COLO668 (cell line): ENCODE results near the gene INMT.
"Not testable (repeated sequence)": the region's sequence is repeated elsewhere in the genome, so short reads cannot be mapped to it uniquely, and the experiment has no call there.

Source experiments
- DNase-seq: peaks from one replicate; lab custom pipeline; 2025; ENCODE audit not compliant: unreplicated experiment; lab: John Stamatoyannopoulos, UW

The INMT gene

GRCh38 chr7:30751696-30752273 is at the start of gene INMT:
INMT (plus strand) TSS chr7:30752135; CDS start chr7:30752151, 16 bp downstream.
- DNase-seq, result no peak

- no peak for DNase-seq
Measured at GRCh38 chr7:30702200-30702599, 49.7 kb upstream of the INMT start.

- no peak for DNase-seq
Measured at GRCh38 chr7:30703756-30704155, 48.2 kb upstream of the INMT start.

- DNase-seq, result no peak
Measured at GRCh38 chr7:30705008-30705407, 46.9 kb upstream of the INMT start.

- no peak for DNase-seq
Measured at GRCh38 chr7:30705596-30705995, 46.3 kb upstream of the INMT start.

GRCh38 chr7:30706316-30706715 is 45.6 kb upstream of the INMT start:
- DNase-seq, result no peak

GRCh38 chr7:30706908-30707307 is 45.0 kb upstream of the INMT start:
- DNase-seq, result no peak

- no peak for DNase-seq
Measured at GRCh38 chr7:30707391-30708357, 44.3 kb upstream of the INMT start.

GRCh38 chr7:30708412-30708811 is 43.5 kb upstream of the INMT start:
- DNase-seq, result no peak

- DNase-seq, result no peak
Measured at GRCh38 chr7:30708983-30709382, 43.0 kb upstream of the INMT start.

GRCh38 chr7:30709549-30709948 is 42.4 kb upstream of the INMT start:
- no peak for DNase-seq

GRCh38 chr7:30710669-30711068 is 41.3 kb upstream of the INMT start:
- DNase-seq, result no peak

- no peak for DNase-seq
Measured at GRCh38 chr7:30713392-30713791, 38.5 kb upstream of the INMT start.

- no peak for DNase-seq
Measured at GRCh38 chr7:30714129-30714528, 37.8 kb upstream of the INMT start.

GRCh38 chr7:30717181-30717580 is 34.8 kb upstream of the INMT start:
- DNase-seq, result no peak

GRCh38 chr7:30719434-30719833 is 32.5 kb upstream of the INMT start:
- not testable (repeated sequence) for DNase-seq

GRCh38 chr7:30721211-30721610 is 30.7 kb upstream of the INMT start:
- DNase-seq, result no peak

GRCh38 chr7:30722187-30722586 is 29.7 kb upstream of the INMT start:
- DNase-seq, result no peak

GRCh38 chr7:30722671-30723070 is 29.3 kb upstream of the INMT start:
- no peak for DNase-seq

- no peak for DNase-seq
Measured at GRCh38 chr7:30723776-30724175, 28.2 kb upstream of the INMT start.

- no peak for DNase-seq
Measured at GRCh38 chr7:30726296-30727006, 25.5 kb upstream of the INMT start.
